Kidney (tissue), 14 donors: Measurements from ENCODE around the gene DISP3. TPM values are rescaled to one million over a fixed set of nuclear protein-coding genes. Genes with fewer than 3 reads are reported as not detected.
A peak's percentile ranks its signal among the peaks of the same experiment; 100 is the strongest.

ENCODE experiments used
- DNase-seq, 5 donors: peaks; one replicate each; pipeline ENCODE4 v3.0.0-alpha.2; 2013 to 2020
- FAIRE-seq: peaks from 2 replicates; lab custom pipeline; 2012; peaks lifted over from hg19 to GRCh38; lab: Jason Lieb, UNC
- H3K27ac ChIP-seq, 2 donors: one replicate each; pipeline ENCODE4 v1.7.0; 2013; ENCODE audit warnings: low read depth in 2 of 2, low read length in 2 of 2, inconsistent platforms in 1 of 2
- H3K27me3 ChIP-seq: one replicate; pipeline ENCODE4 v1.7.1; 2013; ENCODE audit warnings: low read length, inconsistent platforms; ENCODE audit not compliant: control insufficient read depth, insufficient read depth
- H3K36me3 ChIP-seq, 3 donors: one replicate each; pipeline versions ENCODE4 v1.7.0 to v1.7.1; 2013; ENCODE audit warnings: low read length in 3 of 3, control low read depth in 1 of 3, inconsistent platforms in 1 of 3; ENCODE audit not compliant: insufficient read depth in 3 of 3, control insufficient read depth in 2 of 3
- H3K4me1 ChIP-seq, 3 donors: one replicate each; pipeline versions ENCODE4 v1.7.0 to v1.7.1; 2013; ENCODE audit warnings: low read length in 3 of 3, inconsistent platforms in 1 of 3, low read depth in 1 of 3; ENCODE audit not compliant: control insufficient read depth in 2 of 3, insufficient read depth in 2 of 3
- H3K4me3 ChIP-seq, 3 donors: one replicate each; pipeline versions ENCODE4 v1.7.0 to v1.8.1; 2013; ENCODE audit warnings: low read length in 3 of 3, control low read depth in 1 of 3, inconsistent platforms in 1 of 3
- H3K9ac ChIP-seq, 3 donors: one replicate each; pipeline versions ENCODE4 v1.7.0 to v1.7.1; 2013; ENCODE audit warnings: low read length in 3 of 3, control low read depth in 1 of 3, inconsistent platforms in 1 of 3
- H3K9me3 ChIP-seq, 3 donors: one replicate each; pipeline versions ENCODE4 v1.7.0 to v1.7.1; 2013; ENCODE audit warnings: low read length in 3 of 3, control low read depth in 1 of 3, inconsistent platforms in 1 of 3; ENCODE audit not compliant: control insufficient read depth in 2 of 3, insufficient read depth in 1 of 3
- CTCF ChIP-seq: IDR thresholded peaks from 3 replicates; pipeline ENCODE4 v1.5.1; 2012; ENCODE audit warnings: mild to moderate bottlenecking, moderate library complexity, borderline replicate concordance; ENCODE audit not compliant: insufficient read depth; ENCODE audit errors: extremely low read depth
- intact Hi-C: fragments of 100-400 bp; cut with DNase I; formaldehyde crosslinking; loops from one replicate; pipeline ENCODE4 v1.11.1; 2022
- polyA plus RNA-seq: library from polyadenylated mRNA; stranded (reverse); fragments of 350-450 nt; fragmentation: Illumina TruSeq; extraction: RNeasy Lipid Tissue Mini Kit (QIAGEN cat#74804); gene quantifications from one replicate; pipeline ENCODE4 v1.2.3, GENCODE V29; 2014; ENCODE audit warnings: low read depth, low replicate concordance; ENCODE audit not compliant: insufficient read depth
- total RNA-seq: library from RNA; stranded (reverse); fragmentation: NEBNext Ultra II Directional; extraction: Animal tissue kit (Norgen Biotek cat#: 25700); gene quantifications from one replicate; pipeline ENCODE4 v1.2.1, GENCODE V29; 2021
- donor health status: control.
- donor health status: control.
- donor health status: control.
- donor health status: control.
- donor health status: control.
- donor health status: DM: yes; HTN: yes; CAD: no.
- donor health status: Normal renal cell carcinoma (clear cell type).

The DISP3 gene
- total and polyA plus RNA-seq, 2 donors from 2014 or later, result 0.19 TPM; not detected in 1

- FAIRE-seq, result no peak
- H3K4me3 ChIP-seq, result no peak overlapping the region
- H3K27me3 ChIP-seq, result no peaks in the 10 kb centered on the region
- no peaks in the 10 kb centered on the region for H3K36me3 ChIP-seq
- no peak overlapping the region for H3K27ac ChIP-seq
- intact Hi-C loops, result no loop called here
- no peak for TF ChIP-seq CTCF
- no peak overlapping the region for H3K9ac ChIP-seq
- peak in 1 of 5 donors; percentile 71 for DNase-seq
- H3K4me1 ChIP-seq, result no peaks in the 10 kb centered on the region
- H3K9me3 ChIP-seq, result no peaks in the 10 kb centered on the region
These were observed 43.7 kb downstream of the DISP3 start for GRCh38 chr1:11522400-11523235.

GRCh38 chr1:11523261-11523660 is 44.3 kb downstream of the DISP3 start:
- Histone ChIP-seq H3K4me3 (no peak overlapping the region), H3K4me1 (no peaks in the 10 kb centered on the region), H3K36me3 (no peaks in the 10 kb centered on the region), H3K9ac (no peak overlapping the region), H3K9me3 (no peaks in the 10 kb centered on the region), H3K27me3 (no peaks in the 10 kb centered on the region), H3K27ac (no peak overlapping the region)
- TF ChIP-seq CTCF, result no peak
- FAIRE-seq, result no peak
- intact Hi-C loops, result no loop called here
- peak in 1 of 5 donors; percentile 18 for DNase-seq

- H3K9ac ChIP-seq, result no peak overlapping the region
- H3K4me1 ChIP-seq, result no peaks in the 10 kb centered on the region
- intact Hi-C loops, result no loop called here
- H3K4me3 ChIP-seq, result no peak overlapping the region
- no peaks in the 10 kb centered on the region for H3K9me3 ChIP-seq
- TF ChIP-seq CTCF, result no peak
- FAIRE-seq (no peak), DNase-seq (peak in 1 of 5 donors; percentile 56)
- H3K27ac ChIP-seq, result no peak overlapping the region
- no peaks in the 10 kb centered on the region for H3K27me3 ChIP-seq
- H3K36me3 ChIP-seq, result no peaks in the 10 kb centered on the region
These were observed 45.0 kb downstream of the DISP3 start for GRCh38 chr1:11523746-11524464.
